ENCODE measurements around the gene PLSCR4. TPM values are rescaled to one million over a fixed set of nuclear protein-coding genes. Genes with fewer than 3 reads are reported as not detected.

Gene PLSCR4
- total and polyA plus RNA-seq, 5 donors from 2014 or later, result not detected

DNA sequence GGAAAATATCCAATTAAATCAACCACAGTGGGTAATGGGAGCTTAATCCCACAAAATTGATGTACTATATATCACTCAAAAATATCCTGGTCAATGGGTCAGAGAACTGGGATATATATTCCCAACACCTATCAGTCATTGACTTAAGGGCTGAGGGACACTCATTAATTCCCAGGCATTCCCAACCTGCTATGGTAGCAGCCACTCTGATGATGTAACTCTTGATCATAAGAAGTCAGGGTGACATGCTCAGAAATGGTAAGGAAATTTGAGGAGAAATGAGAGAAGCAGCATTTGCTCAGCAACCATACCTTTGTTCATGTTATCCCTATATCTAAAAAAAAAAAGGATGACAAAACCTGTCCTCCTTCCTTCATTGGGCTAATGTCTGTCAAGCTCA lies 86.8 kb downstream of the PLSCR4 start:
- H3K27ac ChIP-seq (ENCODE audit: insufficient read depth, low read length, poor library complexity, severe bottlenecking), result no peak overlapping the region
- Mint-ChIP-seq H3K9me3 (peaks cover 0 to 8% (median 0%) of the 10 kb centered on the region in 7 donors), H3K36me3 (no peaks in the 10 kb centered on the region), H3K4me1 (peaks cover 0 to 15% (median 0%) of the 10 kb centered on the region in 4 donors), H3K4me3 (no peak overlapping the region), H3K27me3 (peaks cover 36% of the 10 kb centered on the region), H3K27ac (no peak overlapping the region)
- H3K4me3 ChIP-seq (ENCODE audit: low read depth, low read length), result no peak overlapping the region
- ATAC-seq (ENCODE audit: low read depth in 2 of 2) (no peak), DNase-seq (no peak)
- H3K4me1 ChIP-seq (ENCODE audit: control insufficient read depth, insufficient read depth, low read length, poor library complexity, severe bottlenecking), result peaks cover 9% of the 10 kb centered on the region
- H3K27me3 ChIP-seq (ENCODE audit: control insufficient read depth, insufficient read depth, low read length), result peaks cover 13% of the 10 kb centered on the region
- H3K36me3 ChIP-seq (ENCODE audit: control insufficient read depth, insufficient read depth, low read length), result no peaks in the 10 kb centered on the region
- no peaks in the 10 kb centered on the region for H3K9me3 ChIP-seq (ENCODE audit: control insufficient read depth in 2 of 2, low read length in 2 of 2)

DNA sequence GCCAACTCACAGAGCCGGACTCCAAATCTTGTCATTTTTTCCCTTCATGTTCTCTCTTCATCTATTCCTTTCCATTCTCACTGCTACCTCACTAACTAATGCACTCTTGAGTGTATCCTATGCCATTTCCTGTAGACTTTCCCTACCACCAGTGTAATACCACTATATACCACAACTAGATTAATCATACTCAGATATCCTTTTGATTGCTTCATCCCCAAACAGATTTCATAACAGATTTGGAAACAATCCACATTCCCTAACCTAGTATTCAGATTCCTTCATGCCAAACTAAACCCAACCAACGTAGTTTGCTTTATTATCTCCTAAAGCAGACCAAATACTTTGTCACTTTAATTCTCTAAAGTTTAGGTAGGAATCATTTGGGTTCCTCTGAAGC lies 87.3 kb downstream of the PLSCR4 start:
- no peak for ATAC-seq (ENCODE audit: low read depth in 2 of 2)
- H3K4me3 Mint-ChIP-seq, result peak overlapping the region in 1 of 4 donors; percentile 16
- Histone ChIP-seq H3K9me3 (ENCODE audit: control insufficient read depth in 2 of 2, low read length in 2 of 2) (no peaks in the 10 kb centered on the region), H3K36me3 (ENCODE audit: control insufficient read depth, insufficient read depth, low read length) (no peaks in the 10 kb centered on the region), H3K4me1 (ENCODE audit: control insufficient read depth, insufficient read depth, low read length, poor library complexity, severe bottlenecking) (peaks cover 9% of the 10 kb centered on the region), H3K27me3 (ENCODE audit: control insufficient read depth, insufficient read depth, low read length) (peaks cover 15% of the 10 kb centered on the region), H3K4me3 (ENCODE audit: low read depth, low read length) (no peak overlapping the region), H3K27ac (ENCODE audit: insufficient read depth, low read length, poor library complexity, severe bottlenecking) (no peak overlapping the region)
- no peaks in the 10 kb centered on the region for H3K36me3 Mint-ChIP-seq
- peaks cover 0 to 8% (median 0%) of the 10 kb centered on the region in 7 donors for H3K9me3 Mint-ChIP-seq
- DNase-seq, result no peak
- H3K27me3 Mint-ChIP-seq, result peaks cover 40% of the 10 kb centered on the region
- H3K27ac Mint-ChIP-seq, result no peak overlapping the region
- H3K4me1 Mint-ChIP-seq, result peaks cover 0 to 15% (median 0%) of the 10 kb centered on the region in 4 donors

DNA sequence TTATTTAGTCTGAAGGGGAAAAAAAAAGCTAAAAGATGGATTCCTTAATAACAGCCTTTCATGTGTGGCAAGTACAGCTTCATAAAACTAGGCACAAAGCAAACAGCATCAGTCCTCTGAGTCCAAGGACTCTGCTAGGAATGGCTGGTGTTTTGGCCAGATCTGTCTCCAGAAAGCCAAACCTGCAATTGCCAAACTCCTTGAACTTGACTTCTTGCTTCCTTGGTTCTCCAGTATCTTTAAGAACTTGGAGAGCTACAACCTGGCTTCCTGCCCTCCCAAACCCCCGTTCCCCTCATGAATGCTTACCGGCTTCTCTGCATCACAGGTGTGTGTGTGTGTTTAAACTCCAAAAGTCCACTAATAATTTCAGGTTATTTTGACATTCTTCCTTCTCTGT lies 88.3 kb downstream of the PLSCR4 start:
- H3K4me1 Mint-ChIP-seq, result peaks cover 0 to 15% (median 0%) of the 10 kb centered on the region in 4 donors
- no peak overlapping the region for H3K27ac Mint-ChIP-seq
- peaks cover 40% of the 10 kb centered on the region for H3K27me3 Mint-ChIP-seq
- ATAC-seq (ENCODE audit: low read depth in 2 of 2) (no peak), DNase-seq (no peak)
- no peak overlapping the region for H3K4me3 Mint-ChIP-seq
- Histone ChIP-seq H3K27me3 (ENCODE audit: control insufficient read depth, insufficient read depth, low read length) (peaks cover 15% of the 10 kb centered on the region), H3K4me1 (ENCODE audit: control insufficient read depth, insufficient read depth, low read length, poor library complexity, severe bottlenecking) (peaks cover 9% of the 10 kb centered on the region), H3K27ac (ENCODE audit: insufficient read depth, low read length, poor library complexity, severe bottlenecking) (no peak overlapping the region), H3K4me3 (ENCODE audit: low read depth, low read length) (no peak overlapping the region), H3K9me3 (ENCODE audit: control insufficient read depth in 2 of 2, low read length in 2 of 2) (no peaks in the 10 kb centered on the region), H3K36me3 (ENCODE audit: control insufficient read depth, insufficient read depth, low read length) (no peaks in the 10 kb centered on the region)
- peaks cover 0 to 8% (median 0%) of the 10 kb centered on the region in 7 donors for H3K9me3 Mint-ChIP-seq
- no peaks in the 10 kb centered on the region for H3K36me3 Mint-ChIP-seq

DNA sequence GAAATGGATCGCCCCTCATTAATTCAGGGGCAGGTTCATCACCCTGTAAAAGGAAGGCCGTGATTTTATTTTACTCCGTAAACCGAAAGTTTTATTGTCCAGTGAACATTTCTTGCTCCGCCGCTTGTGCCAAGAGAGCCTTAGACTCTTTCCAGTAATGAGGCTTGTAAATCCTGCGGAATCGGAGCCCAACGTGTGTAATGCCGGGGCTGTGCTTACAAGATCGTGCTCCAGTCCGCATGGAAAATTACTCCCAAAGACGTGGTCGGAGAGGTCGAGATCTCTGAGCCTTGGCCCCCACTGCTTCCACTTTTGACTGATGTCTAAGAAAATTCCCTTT lies 89.3 kb downstream of the PLSCR4 start:
- H3K4me3 Mint-ChIP-seq, result peak overlapping the region in 2 of 4 donors; percentile 12 to 60
- no peak overlapping the region for H3K27ac Mint-ChIP-seq
- Histone ChIP-seq H3K27ac (ENCODE audit: insufficient read depth, low read length, poor library complexity, severe bottlenecking) (no peak overlapping the region), H3K4me3 (ENCODE audit: low read depth, low read length) (no peak overlapping the region), H3K36me3 (ENCODE audit: control insufficient read depth, insufficient read depth, low read length) (no peaks in the 10 kb centered on the region), H3K9me3 (ENCODE audit: control insufficient read depth in 2 of 2, low read length in 2 of 2) (no peaks in the 10 kb centered on the region), H3K4me1 (ENCODE audit: control insufficient read depth, insufficient read depth, low read length, poor library complexity, severe bottlenecking) (peaks cover 9% of the 10 kb centered on the region), H3K27me3 (ENCODE audit: control insufficient read depth, insufficient read depth, low read length) (peaks cover 15% of the 10 kb centered on the region)
- no peaks in the 10 kb centered on the region for H3K36me3 Mint-ChIP-seq
- H3K9me3 Mint-ChIP-seq, result peaks cover 0 to 8% (median 0%) of the 10 kb centered on the region in 7 donors
- DNase-seq (no peak), ATAC-seq (ENCODE audit: low read depth in 2 of 2) (no peak)
- H3K27me3 Mint-ChIP-seq, result peaks cover 40% of the 10 kb centered on the region
- H3K4me1 Mint-ChIP-seq, result peaks cover 0 to 15% (median 0%) of the 10 kb centered on the region in 4 donors

DNA sequence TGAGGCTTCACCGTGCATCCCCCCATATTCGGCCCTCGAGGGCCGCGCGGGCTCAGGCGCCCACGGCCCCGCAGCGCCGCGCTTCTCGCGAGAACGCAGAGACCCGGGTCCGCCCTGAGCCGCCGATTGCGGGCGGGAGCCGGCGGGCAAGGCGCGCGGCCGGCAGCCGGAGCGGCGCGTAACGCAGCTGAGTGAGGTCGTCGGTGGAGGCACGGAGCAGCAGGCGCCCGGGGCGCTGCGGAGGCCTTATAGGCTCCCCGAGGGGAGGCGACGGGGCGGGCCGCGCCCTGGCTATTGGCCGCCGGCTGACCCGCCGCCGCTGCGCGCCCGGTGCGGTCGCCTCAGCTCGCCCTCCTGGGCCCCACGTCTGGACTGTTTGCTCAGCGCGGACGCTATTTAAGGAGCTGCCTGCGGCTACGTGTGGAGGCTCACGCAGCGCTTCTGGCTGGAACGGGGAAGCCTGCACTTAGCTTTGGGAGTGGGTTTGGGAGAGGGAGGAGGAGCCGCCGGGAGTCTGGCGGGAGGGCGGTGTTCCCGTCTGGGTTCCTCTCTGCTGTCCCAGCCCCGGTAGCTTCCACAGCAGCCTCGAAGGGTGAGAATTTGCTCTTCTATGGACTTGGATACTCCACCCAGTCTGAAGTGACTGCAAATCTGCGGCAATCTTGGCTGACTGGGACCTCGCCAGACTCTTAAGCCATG lies 89.8 kb downstream of the PLSCR4 start, which contains the start of gene PLOD2:
Gene PLOD2, minus strand, starts transcription at position 221 of the 699 bp plus-strand sequence. Its CDS starts 195 bp downstream, at position 26.
- Mint-ChIP-seq H3K36me3 (no peaks in the 10 kb centered on the region), H3K27ac (no peak within 1 kb of the TSS), H3K4me1 (peaks cover 0 to 15% (median 0%) of the 10 kb centered on the region in 4 donors), H3K27me3 (peaks cover 40% of the 10 kb centered on the region), H3K9me3 (peaks cover 0 to 8% (median 0%) of the 10 kb centered on the region in 7 donors), H3K4me3 (peak within 1 kb of the TSS in 3 of 4 donors; percentile 12 to 60 (median 44))
- Histone ChIP-seq H3K27me3 (ENCODE audit: control insufficient read depth, insufficient read depth, low read length) (peaks cover 15% of the 10 kb centered on the region), H3K36me3 (ENCODE audit: control insufficient read depth, insufficient read depth, low read length) (no peaks in the 10 kb centered on the region), H3K4me3 (ENCODE audit: low read depth, low read length) (no peak within 1 kb of the TSS), H3K4me1 (ENCODE audit: control insufficient read depth, insufficient read depth, low read length, poor library complexity, severe bottlenecking) (peaks cover 9% of the 10 kb centered on the region), H3K9me3 (ENCODE audit: control insufficient read depth in 2 of 2, low read length in 2 of 2) (no peaks in the 10 kb centered on the region), H3K27ac (ENCODE audit: insufficient read depth, low read length, poor library complexity, severe bottlenecking) (no peak within 1 kb of the TSS)
- peak in 1 of 2 donors; percentile 18 for ATAC-seq (ENCODE audit: low read depth in 2 of 2)
- DNase-seq, result peak in 1 of 3 donors; percentile 4

DNA sequence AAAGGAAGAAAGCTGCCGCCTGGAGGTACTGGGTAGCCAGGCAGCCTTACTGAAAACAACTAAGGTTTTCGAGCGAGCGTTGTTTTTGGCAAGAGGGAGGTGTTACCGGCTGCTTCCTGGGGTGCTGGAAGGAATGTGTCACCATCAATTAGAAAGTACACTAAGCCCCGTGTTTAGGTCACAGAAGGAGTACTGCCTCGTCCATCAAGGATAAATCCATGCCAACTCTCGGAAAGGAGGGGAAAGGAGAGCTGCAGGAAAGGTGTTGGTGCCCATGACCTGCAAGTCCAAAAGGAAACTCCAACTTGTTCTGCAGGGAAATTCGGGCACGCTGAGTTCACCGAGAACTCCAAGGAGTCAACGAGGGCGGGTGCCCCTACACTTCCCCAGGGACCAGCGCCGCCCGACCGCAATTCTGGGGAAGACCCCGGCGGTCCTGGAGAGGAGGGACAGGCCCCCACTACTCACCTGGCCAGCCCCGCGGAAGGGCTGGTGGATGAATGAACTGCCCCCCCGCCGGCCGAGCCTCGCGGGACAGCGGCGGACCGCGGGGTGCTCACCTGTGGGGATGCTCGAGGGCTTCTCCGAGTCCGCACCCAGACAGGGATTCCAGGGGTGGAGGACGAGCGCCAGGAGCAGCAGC lies 90.5 kb downstream of the PLSCR4 start:
- Mint-ChIP-seq H3K4me1 (peaks cover 0 to 15% (median 0%) of the 10 kb centered on the region in 4 donors), H3K36me3 (no peaks in the 10 kb centered on the region), H3K27ac (no peak overlapping the region), H3K27me3 (peaks cover 40% of the 10 kb centered on the region), H3K9me3 (peaks cover 0 to 6% (median 0%) of the 10 kb centered on the region in 7 donors), H3K4me3 (peak overlapping the region in 2 of 4 donors; percentile 12 to 44)
- no peaks in the 10 kb centered on the region for H3K36me3 ChIP-seq (ENCODE audit: control insufficient read depth, insufficient read depth, low read length)
- H3K27ac ChIP-seq (ENCODE audit: insufficient read depth, low read length, poor library complexity, severe bottlenecking), result no peak overlapping the region
- H3K4me1 ChIP-seq (ENCODE audit: control insufficient read depth, insufficient read depth, low read length, poor library complexity, severe bottlenecking), result peaks cover 9% of the 10 kb centered on the region
- DNase-seq, result no peak
- H3K4me3 ChIP-seq (ENCODE audit: low read depth, low read length), result no peak overlapping the region
- H3K27me3 ChIP-seq (ENCODE audit: control insufficient read depth, insufficient read depth, low read length), result peaks cover 15% of the 10 kb centered on the region
- no peak for ATAC-seq (ENCODE audit: low read depth in 2 of 2)
- no peaks in the 10 kb centered on the region for H3K9me3 ChIP-seq (ENCODE audit: control insufficient read depth in 2 of 2, low read length in 2 of 2)

DNA sequence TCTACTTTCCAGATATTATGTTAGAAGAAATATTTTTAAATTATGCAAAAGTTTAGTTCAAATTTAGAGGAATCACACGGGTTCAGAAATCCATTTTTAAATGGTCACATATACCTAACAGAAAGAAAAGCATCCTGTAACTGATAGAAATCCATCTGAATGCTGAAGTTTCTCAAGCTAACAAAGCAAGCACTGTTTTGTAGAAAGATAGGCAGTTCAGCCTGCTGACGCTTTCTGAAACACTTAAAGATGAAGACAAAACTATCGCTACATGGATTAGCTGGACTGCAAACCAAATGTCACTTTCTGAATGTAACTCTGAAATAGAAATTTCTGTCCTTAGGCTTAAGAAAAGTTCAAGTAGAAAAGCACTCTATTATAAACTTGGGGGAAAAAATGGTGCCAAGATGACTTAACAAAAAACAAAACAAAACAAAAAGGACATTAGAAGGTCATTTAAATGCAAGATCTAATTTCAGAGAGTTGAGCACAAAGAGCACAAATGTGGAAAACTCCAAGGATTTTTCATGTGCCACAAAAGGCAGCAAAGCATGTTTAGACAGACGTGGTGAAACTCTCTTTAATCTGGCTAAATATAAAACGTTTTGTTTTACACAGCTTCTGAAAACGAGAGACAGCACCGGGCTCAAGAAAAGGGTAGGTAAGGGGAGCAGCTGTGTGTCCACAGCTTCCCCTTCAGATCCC lies 91.1 kb downstream of the PLSCR4 start:
- Mint-ChIP-seq H3K27ac (no peak overlapping the region), H3K4me1 (peaks cover 0 to 15% (median 0%) of the 10 kb centered on the region in 4 donors), H3K27me3 (peaks cover 40% of the 10 kb centered on the region), H3K36me3 (no peaks in the 10 kb centered on the region), H3K9me3 (peaks cover 0 to 5% (median 0%) of the 10 kb centered on the region in 7 donors), H3K4me3 (no peak overlapping the region)
- H3K27me3 ChIP-seq (ENCODE audit: control insufficient read depth, insufficient read depth, low read length), result peaks cover 15% of the 10 kb centered on the region
- no peaks in the 10 kb centered on the region for H3K36me3 ChIP-seq (ENCODE audit: control insufficient read depth, insufficient read depth, low read length)
- ATAC-seq (ENCODE audit: low read depth in 2 of 2), result no peak
- H3K4me3 ChIP-seq (ENCODE audit: low read depth, low read length), result no peak overlapping the region
- H3K27ac ChIP-seq (ENCODE audit: insufficient read depth, low read length, poor library complexity, severe bottlenecking), result no peak overlapping the region
- peaks cover 9% of the 10 kb centered on the region for H3K4me1 ChIP-seq (ENCODE audit: control insufficient read depth, insufficient read depth, low read length, poor library complexity, severe bottlenecking)
- H3K9me3 ChIP-seq (ENCODE audit: control insufficient read depth in 2 of 2, low read length in 2 of 2), result no peaks in the 10 kb centered on the region
- no peak for DNase-seq

All from CD4-positive, CD25-positive, alpha-beta regulatory T cell (primary cell).